Endothelial cell of umbilical vein (primary cell): ENCODE measurements around the gene HIC2. TPM values are rescaled to one million over a fixed set of nuclear protein-coding genes. Genes with fewer than 3 reads are reported as not detected.

Experiments
- BruUV-seq: library from RNA; stranded (reverse); fragments of 400-500 nt; replicated peaks from 2 replicates; lab custom pipeline; 2021; lab: Mats Ljungman, UMichigan
- CTCF ChIA-PET: fragments of 300-600, 350-600 bp; sonication (Branson Sonifier 250); formaldehyde crosslinking; loops from one replicate; lab custom pipeline; 2021; ENCODE audit warnings: antibody characterized with exemption, inconsistent platforms; lab: Charles Lee
- POLR2A ChIA-PET: fragments of 300-600, 350-600 bp; sonication (Branson Sonifier 250); formaldehyde crosslinking; loops from one replicate; lab custom pipeline; 2021; ENCODE audit warnings: antibody characterized with exemption, inconsistent platforms; lab: Charles Lee
- DNase-seq: peaks from one replicate; pipeline ENCODE4 v3.0.0-alpha.2; 2011; ENCODE audit warnings: low read depth, low spot score
- FAIRE-seq: peaks from 2 replicates; lab custom pipeline; 2011; peaks lifted over from hg19 to GRCh38; lab: Jason Lieb, UNC
- H2AFZ ChIP-seq: 2 replicates; pipeline ENCODE4 v1.6.0; 2012; ENCODE audit warnings: low read depth, low read length, control low read depth, inconsistent platforms
- H3K27ac ChIP-seq: 2 replicates; pipeline ENCODE4 v1.5.1; 2011; ENCODE audit warnings: low read depth, mild to moderate bottlenecking, control low read depth, low read length, moderate library complexity; ENCODE audit not compliant: insufficient read depth
- H3K27me3 ChIP-seq, 2 experiments: 2 replicates each; pipeline versions ENCODE4 v1.6.0 to v1.6.1; 2011; ENCODE audit warnings: low read length in 2 of 2, mixed read lengths in 1 of 2; ENCODE audit not compliant: control insufficient read depth in 2 of 2, insufficient read depth in 2 of 2
- H3K36me3 ChIP-seq, 2 experiments: 2 replicates in 1 of 2; 3 replicates in 1 of 2; pipeline ENCODE4 v1.5.1; 2011; ENCODE audit warnings: low read length in 2 of 2, mild to moderate bottlenecking in 1 of 2, moderate library complexity in 1 of 2; ENCODE audit not compliant: control insufficient read depth in 2 of 2, insufficient read depth in 2 of 2; ENCODE audit errors: extremely low read depth in 1 of 2
- H3K4me1 ChIP-seq: 3 replicates; pipeline ENCODE4 v1.5.1; 2011; ENCODE audit warnings: mild to moderate bottlenecking, low read length; ENCODE audit not compliant: control insufficient read depth, insufficient read depth; ENCODE audit errors: extremely low read depth
- H3K4me2 ChIP-seq: 2 replicates; pipeline ENCODE4 v1.6.1; 2011; ENCODE audit warnings: low read length, control low read depth, mixed read lengths; ENCODE audit not compliant: insufficient read depth
- H3K4me3 ChIP-seq, 3 experiments: fragments of 200-600 bp in 1 of 3; sonication (generic), shearing (Covaris generic) in 1 of 3; replicated peaks in 1 of 3; 2 replicates each; pipeline ENCODE4 v1.5.1; 2011 to 2016; ENCODE audit warnings: control low read depth in 3 of 3, low read length in 3 of 3, mild to moderate bottlenecking in 2 of 3, inconsistent platforms in 1 of 3, low read depth in 1 of 3, moderate library complexity in 1 of 3; ENCODE audit not compliant: insufficient read depth in 1 of 3
- H3K79me2 ChIP-seq: 2 replicates; pipeline ENCODE4 v1.6.0; 2012; ENCODE audit warnings: low read length, inconsistent platforms; ENCODE audit not compliant: control insufficient read depth, insufficient read depth
- H3K9ac ChIP-seq: replicated peaks from 2 replicates; pipeline ENCODE3; 2011; ENCODE audit warnings: low read length, control low read depth; ENCODE audit not compliant: insufficient read depth; ENCODE audit errors: extremely low read depth
- H3K9me1 ChIP-seq: replicated peaks from 3 replicates; pipeline ENCODE4 v1.6.0; 2011; ENCODE audit warnings: mild to moderate bottlenecking, low read length; ENCODE audit not compliant: control insufficient read depth, insufficient read depth; ENCODE audit errors: extremely low read depth
- H3K9me3 ChIP-seq: replicated peaks from 2 replicates; pipeline ENCODE4 v1.5.1; 2012; ENCODE audit warnings: low read length, inconsistent platforms; ENCODE audit not compliant: control insufficient read depth, insufficient read depth
- H4K20me1 ChIP-seq: replicated peaks from 2 replicates; pipeline ENCODE3; 2011; ENCODE audit warnings: mild to moderate bottlenecking, low read length; ENCODE audit not compliant: control insufficient read depth, insufficient read depth; ENCODE audit errors: extremely low read depth
- EZH2 ChIP-seq: IDR thresholded peaks from 2 replicates; pipeline ENCODE4 v1.6.1; 2012; ENCODE audit warnings: borderline replicate concordance, low read depth, mild to moderate bottlenecking, moderate library complexity, low read length, inconsistent platforms; ENCODE audit not compliant: severe bottlenecking
- FOS ChIP-seq: IDR thresholded peaks from 2 replicates; pipeline ENCODE4 v1.6.1; 2011; ENCODE audit warnings: mild to moderate bottlenecking, low read length, moderate library complexity, borderline replicate concordance; ENCODE audit not compliant: insufficient read depth
- GATA2 ChIP-seq: IDR thresholded peaks from 2 replicates; pipeline ENCODE4 v1.7.0; 2011; ENCODE audit warnings: low read depth, mild to moderate bottlenecking, moderate library complexity, mixed read lengths, low read length; ENCODE audit not compliant: insufficient read length, insufficient read depth
- JUN ChIP-seq: IDR thresholded peaks from 2 replicates; pipeline ENCODE4 v1.6.1; 2011; ENCODE audit warnings: borderline replicate concordance, low read depth; ENCODE audit not compliant: insufficient read length, insufficient read depth
- MYC ChIP-seq: IDR thresholded peaks from one replicate; pipeline ENCODE4 v1.6.1; 2011; ENCODE audit warnings: mild to moderate bottlenecking, low read depth, low read length
- POLR2A ChIP-seq: IDR thresholded peaks from 2 replicates; pipeline ENCODE4 v1.6.1; 2012; ENCODE audit warnings: low read depth, mild to moderate bottlenecking, control low read depth, low read length
- POLR2AphosphoS5 ChIP-seq: IDR thresholded peaks from 2 replicates; pipeline ENCODE4 v1.6.1; 2012; ENCODE audit warnings: low read depth, mild to moderate bottlenecking, control low read depth, low read length, moderate library complexity; ENCODE audit not compliant: insufficient read depth
- dilution Hi-C: fragments of 300-500 bp; cut with MboI; formaldehyde crosslinking; loops from one replicate; pipeline ENCODE4 v1.15.0; 2019; ENCODE audit warnings: low sequenced_read_pairs; ENCODE audit not compliant: extremely low pct_ligation_motif_present
- intact Hi-C: fragments of 100-400 bp; cut with micrococcal nuclease; formaldehyde crosslinking; loops from one replicate; pipeline ENCODE4 v1.10.0; 2022
- polyA plus RNA-seq, 4 experiments: library from polyadenylated mRNA; depleted of rRNA in 3 of 4; stranded (reverse) in 3 of 4; unstranded in 1 of 4; fragments of >200 nt; gene quantifications; 2 replicates each; pipeline versions ENCODE4 v1.2.1 to v1.2.3, GENCODE V29; 2011 to 2012; ENCODE audit warnings: missing spikeins in 1 of 4
- total RNA-seq: library from RNA; stranded (reverse); gene quantifications from 2 replicates; pipeline ENCODE4 v1.2.3, GENCODE V29; 2021
- TF ChIP-seq, protein P1 (sequence below): IDR thresholded peaks from 2 replicates; pipeline ENCODE4 v1.6.1; 2011; ENCODE audit not compliant: insufficient read depth, insufficient read length
- TF ChIP-seq, protein P2 (sequence below), 2 donors: IDR thresholded peaks; 1 replicate in 1 of 2; 2 replicates in 1 of 2; pipeline ENCODE4 v1.5.1; 2011; ENCODE audit warnings: low read length in 2 of 2, mild to moderate bottlenecking in 2 of 2, moderate library complexity in 2 of 2, control low read depth in 1 of 2, inconsistent platforms in 1 of 2, low read depth in 1 of 2; ENCODE audit not compliant: insufficient read depth in 1 of 2; ENCODE audit errors: extremely low read depth in 1 of 2

Gene HIC2
- total and polyA plus RNA-seq, 2 donors (not counting 3 experiments of a cell fraction or from before 2014, with no cell fraction given) = 1.9 to 4.9 TPM

DNA sequence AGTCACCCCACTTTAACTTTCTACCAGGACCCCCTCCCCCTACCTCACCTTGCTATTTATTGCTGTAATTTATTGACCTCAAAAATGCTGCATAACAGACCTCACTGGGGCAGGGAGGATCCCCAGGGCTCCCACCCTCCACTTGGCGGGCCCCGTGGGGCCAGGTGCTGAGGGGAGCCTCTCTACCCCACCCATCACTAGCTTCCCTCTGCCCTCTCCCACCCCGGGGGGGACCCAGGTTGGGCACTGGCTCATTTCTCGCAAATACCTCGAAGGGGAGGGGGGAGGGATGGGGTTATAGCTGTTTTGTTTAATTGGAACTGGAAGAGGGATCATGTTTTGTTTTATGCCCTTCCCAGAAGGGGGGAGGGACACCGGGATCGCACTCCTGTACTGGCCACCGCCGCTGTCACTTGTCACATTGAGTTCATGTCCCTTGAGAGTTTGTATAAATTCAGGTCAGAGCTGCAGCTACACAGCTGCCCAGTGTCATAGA, 33.7 kb downstream of the HIC2 start:
- Histone ChIP-seq H3K4me3 (no peak overlapping the region), H4K20me1 (no peaks in the 10 kb centered on the region), H3K27ac (no peak overlapping the region), H2AFZ (no peak overlapping the region), H3K4me2 (no peak overlapping the region), H3K27me3 (no peaks in the 10 kb centered on the region), H3K4me1 (no peaks in the 10 kb centered on the region), H3K79me2 (no peaks in the 10 kb centered on the region), H3K9ac (no peak overlapping the region), H3K9me3 (no peaks in the 10 kb centered on the region), H3K9me1 (no peaks in the 10 kb centered on the region), H3K36me3 (peaks cover 0 to 6% of the 10 kb centered on the region in 2 experiments)
- no peak for TF ChIP-seq EZH2
- TF ChIP-seq POLR2AphosphoS5 = no peak
- TF ChIP-seq FOS = no peak
- no peak for TF ChIP-seq JUN
- TF ChIP-seq, protein P1, sequence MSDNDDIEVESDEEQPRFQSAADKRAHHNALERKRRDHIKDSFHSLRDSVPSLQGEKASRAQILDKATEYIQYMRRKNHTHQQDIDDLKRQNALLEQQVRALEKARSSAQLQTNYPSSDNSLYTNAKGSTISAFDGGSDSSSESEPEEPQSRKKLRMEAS = no peak
- TF ChIP-seq POLR2A = no peak
- no peak for TF ChIP-seq MYC
- no peak for TF ChIP-seq GATA2
- TF ChIP-seq, protein P2, sequence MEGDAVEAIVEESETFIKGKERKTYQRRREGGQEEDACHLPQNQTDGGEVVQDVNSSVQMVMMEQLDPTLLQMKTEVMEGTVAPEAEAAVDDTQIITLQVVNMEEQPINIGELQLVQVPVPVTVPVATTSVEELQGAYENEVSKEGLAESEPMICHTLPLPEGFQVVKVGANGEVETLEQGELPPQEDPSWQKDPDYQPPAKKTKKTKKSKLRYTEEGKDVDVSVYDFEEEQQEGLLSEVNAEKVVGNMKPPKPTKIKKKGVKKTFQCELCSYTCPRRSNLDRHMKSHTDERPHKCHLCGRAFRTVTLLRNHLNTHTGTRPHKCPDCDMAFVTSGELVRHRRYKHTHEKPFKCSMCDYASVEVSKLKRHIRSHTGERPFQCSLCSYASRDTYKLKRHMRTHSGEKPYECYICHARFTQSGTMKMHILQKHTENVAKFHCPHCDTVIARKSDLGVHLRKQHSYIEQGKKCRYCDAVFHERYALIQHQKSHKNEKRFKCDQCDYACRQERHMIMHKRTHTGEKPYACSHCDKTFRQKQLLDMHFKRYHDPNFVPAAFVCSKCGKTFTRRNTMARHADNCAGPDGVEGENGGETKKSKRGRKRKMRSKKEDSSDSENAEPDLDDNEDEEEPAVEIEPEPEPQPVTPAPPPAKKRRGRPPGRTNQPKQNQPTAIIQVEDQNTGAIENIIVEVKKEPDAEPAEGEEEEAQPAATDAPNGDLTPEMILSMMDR (IDR thresholded peaks at IDR 0.05; ENCODE audit: extremely low read depth in 1 of 2, insufficient read depth in 1 of 2, low read depth in 1 of 2, low read length in 2 of 2) = no peak
- intact Hi-C loops = no loop called here
- ChIA-PET POLR2A (no interaction called here), CTCF (no interaction called here)
- DNase-seq (no peak), FAIRE-seq (no peak)
- no TSS peak for BruUV-seq
- dilution Hi-C loops = no loop called here
